HG02970 (cell line): ENCODE results near the gene GTSE1.

Experiments used
- ATAC-seq: cut with Tn5 transposase; IDR thresholded peaks from one replicate; pipeline ENCODE4 v1.9.1; 2021; ENCODE audit warnings: mild to moderate bottlenecking, moderate library complexity, moderate number of reproducible peaks; ENCODE audit not compliant: unreplicated experiment, low FRiP score

GTSE1 gene

GRCh38 chr22:46323162-46323561 lies 26.5 kb downstream of the GTSE1 start:
- no peak for ATAC-seq

- ATAC-seq, result no peak
Observed at GRCh38 chr22:46326066-46326680, 29.5 kb downstream of the GTSE1 start.

GRCh38 chr22:46327691-46328465 lies 31.2 kb downstream of the GTSE1 start:
- no peak for ATAC-seq

- no peak for ATAC-seq
Observed at GRCh38 chr22:46328797-46329196, 32.1 kb downstream of the GTSE1 start.

GRCh38 chr22:46329616-46330015 lies 32.9 kb downstream of the GTSE1 start:
- no peak for ATAC-seq

GRCh38 chr22:46330426-46330825 lies 33.8 kb downstream of the GTSE1 start:
- ATAC-seq, result no peak

- ATAC-seq, result no peak
Observed at GRCh38 chr22:46331496-46331895, 34.8 kb downstream of the GTSE1 start.

- ATAC-seq, result peak; percentile 80
Observed at GRCh38 chr22:46335201-46336118, 38.8 kb downstream of the GTSE1 start, which contains the start of gene TRMU. TSS of gene TRMU (plus strand) at chr22:46335714. CDS start at chr22:46335765, 51 bp downstream.

- no peak for ATAC-seq
Observed at GRCh38 chr22:46336119-46337078, 39.7 kb downstream of the GTSE1 start.

GRCh38 chr22:46337870-46338269 lies 41.2 kb downstream of the GTSE1 start:
- ATAC-seq, result no peak

- ATAC-seq, result no peak
Observed at GRCh38 chr22:46338636-46339035, 42.0 kb downstream of the GTSE1 start.

- no peak for ATAC-seq
Observed at GRCh38 chr22:46339956-46340355, 43.3 kb downstream of the GTSE1 start.

GRCh38 chr22:46340676-46341075 lies 44.0 kb downstream of the GTSE1 start:
- no peak for ATAC-seq

GRCh38 chr22:46346680-46347405 lies 50.2 kb downstream of the GTSE1 start:
- ATAC-seq, result no peak

GRCh38 chr22:46347646-46348045 lies 51.0 kb downstream of the GTSE1 start:
- ATAC-seq, result no peak

GRCh38 chr22:46348099-46348695 lies 51.5 kb downstream of the GTSE1 start:
- no peak for ATAC-seq

GRCh38 chr22:46349238-46349637 lies 52.6 kb downstream of the GTSE1 start:
- ATAC-seq, result no peak

GRCh38 chr22:46349681-46350080 lies 53.0 kb downstream of the GTSE1 start:
- no peak for ATAC-seq

- ATAC-seq, result no peak
Observed at GRCh38 chr22:46350121-46350520, 53.5 kb downstream of the GTSE1 start.
